ENCODE data around the gene SLC39A11. TPM values are rescaled to one million over a fixed set of nuclear protein-coding genes. Genes with fewer than 3 reads are reported as not detected.

SLC39A11 gene
- total RNA-seq, 1 donor from 2014 or later = 21.5 TPM

DNA sequence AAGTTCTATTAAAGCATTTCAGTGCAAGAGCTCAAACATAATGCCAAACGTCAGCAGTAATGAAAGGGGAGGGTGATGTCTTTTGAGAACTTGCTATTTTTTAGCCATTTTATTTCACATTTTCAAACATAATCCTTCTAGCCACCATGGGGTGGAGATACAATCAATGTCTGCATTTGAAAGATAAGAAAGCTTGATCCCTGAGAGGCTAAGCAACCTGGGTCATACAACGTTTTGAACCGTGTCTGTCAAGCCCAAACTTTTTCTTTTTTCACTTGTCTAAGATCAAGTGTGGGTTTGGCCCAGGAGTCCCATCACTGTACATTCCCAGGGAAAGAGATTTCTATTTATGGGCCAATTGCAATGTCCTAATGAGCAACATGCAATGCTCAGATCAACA lies 331.1 kb downstream of the SLC39A11 start:
- Mint-ChIP-seq H3K27me3 (ENCODE audit: low read depth, unreplicated experiment) (no peaks in the 10 kb centered on the region), H3K4me3 (ENCODE audit: unreplicated experiment) (no peak overlapping the region), H3K36me3 (ENCODE audit: low read depth, unreplicated experiment) (no peaks in the 10 kb centered on the region), H3K4me1 (ENCODE audit: low read depth, unreplicated experiment) (no peaks in the 10 kb centered on the region), H3K9me3 (ENCODE audit: unreplicated experiment) (no peaks in the 10 kb centered on the region), H3K27ac (ENCODE audit: unreplicated experiment) (no peak overlapping the region)
- Histone ChIP-seq H3K4me1 (ENCODE audit: insufficient read depth, low read length) (peaks cover 5% of the 10 kb centered on the region), H2AFZ (ENCODE audit: low read depth, low read length) (no peak overlapping the region), H3K9ac (ENCODE audit: low read length) (no peak overlapping the region), H3K27me3 (ENCODE audit: insufficient read depth, low read length) (no peaks in the 10 kb centered on the region), H3K9me3 (ENCODE audit: insufficient read depth, low read depth, low read length) (no peaks in the 10 kb centered on the region), H3K36me3 (ENCODE audit: insufficient read depth, low read length) (no peaks in the 10 kb centered on the region), H4K20me1 (ENCODE audit: insufficient read depth, low read length) (no peaks in the 10 kb centered on the region), H3K79me2 (ENCODE audit: insufficient read depth, low read length) (no peaks in the 10 kb centered on the region), H3K4me3 (ENCODE audit: insufficient read depth, low read depth, low read length) (no peak overlapping the region), H3K27ac (ENCODE audit: low read depth, low read length) (no peak overlapping the region), H3K4me2 (ENCODE audit: low read length) (no peak overlapping the region)
- FAIRE-seq = no peak
- no peak for DNase-seq (ENCODE audit: low read depth)
- no peak for TF ChIP-seq EZH2 (IDR thresholded peaks at IDR 0.05; ENCODE audit: insufficient read depth, low read length)
- TF ChIP-seq, protein P1, sequence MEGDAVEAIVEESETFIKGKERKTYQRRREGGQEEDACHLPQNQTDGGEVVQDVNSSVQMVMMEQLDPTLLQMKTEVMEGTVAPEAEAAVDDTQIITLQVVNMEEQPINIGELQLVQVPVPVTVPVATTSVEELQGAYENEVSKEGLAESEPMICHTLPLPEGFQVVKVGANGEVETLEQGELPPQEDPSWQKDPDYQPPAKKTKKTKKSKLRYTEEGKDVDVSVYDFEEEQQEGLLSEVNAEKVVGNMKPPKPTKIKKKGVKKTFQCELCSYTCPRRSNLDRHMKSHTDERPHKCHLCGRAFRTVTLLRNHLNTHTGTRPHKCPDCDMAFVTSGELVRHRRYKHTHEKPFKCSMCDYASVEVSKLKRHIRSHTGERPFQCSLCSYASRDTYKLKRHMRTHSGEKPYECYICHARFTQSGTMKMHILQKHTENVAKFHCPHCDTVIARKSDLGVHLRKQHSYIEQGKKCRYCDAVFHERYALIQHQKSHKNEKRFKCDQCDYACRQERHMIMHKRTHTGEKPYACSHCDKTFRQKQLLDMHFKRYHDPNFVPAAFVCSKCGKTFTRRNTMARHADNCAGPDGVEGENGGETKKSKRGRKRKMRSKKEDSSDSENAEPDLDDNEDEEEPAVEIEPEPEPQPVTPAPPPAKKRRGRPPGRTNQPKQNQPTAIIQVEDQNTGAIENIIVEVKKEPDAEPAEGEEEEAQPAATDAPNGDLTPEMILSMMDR (IDR thresholded peaks at IDR 0.05; ENCODE audit: insufficient read depth, low read depth, low read length) = no peak

DNA sequence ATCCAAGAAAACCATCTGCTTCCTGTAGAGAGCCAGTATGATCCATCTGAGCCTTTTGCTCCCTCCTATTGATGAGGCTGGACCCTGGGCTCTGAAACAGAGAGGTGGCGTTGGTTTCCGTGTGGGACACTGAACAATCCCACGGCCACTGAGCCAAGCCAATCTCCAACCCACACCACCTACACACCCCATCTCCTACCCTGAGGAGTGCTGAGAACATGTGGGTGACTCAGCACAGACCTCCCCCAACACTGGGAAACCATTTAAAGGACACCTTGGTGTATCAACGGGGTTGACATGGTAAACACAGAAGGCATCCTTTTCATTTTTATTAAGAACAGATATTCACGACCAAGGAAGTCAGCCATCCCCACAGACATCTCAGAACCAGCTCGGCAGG lies 332.1 kb downstream of the SLC39A11 start:
- DNase-seq (ENCODE audit: low read depth) = no peak
- Histone ChIP-seq H3K79me2 (ENCODE audit: insufficient read depth, low read length) (no peaks in the 10 kb centered on the region), H2AFZ (ENCODE audit: low read depth, low read length) (no peak overlapping the region), H3K27ac (ENCODE audit: low read depth, low read length) (no peak overlapping the region), H3K9me3 (ENCODE audit: insufficient read depth, low read depth, low read length) (no peaks in the 10 kb centered on the region), H3K4me1 (ENCODE audit: insufficient read depth, low read length) (peaks cover 5% of the 10 kb centered on the region), H3K27me3 (ENCODE audit: insufficient read depth, low read length) (no peaks in the 10 kb centered on the region), H3K4me3 (ENCODE audit: insufficient read depth, low read depth, low read length) (no peak overlapping the region), H4K20me1 (ENCODE audit: insufficient read depth, low read length) (no peaks in the 10 kb centered on the region), H3K9ac (ENCODE audit: low read length) (no peak overlapping the region), H3K36me3 (ENCODE audit: insufficient read depth, low read length) (no peaks in the 10 kb centered on the region), H3K4me2 (ENCODE audit: low read length) (no peak overlapping the region)
- no peak for FAIRE-seq
- Mint-ChIP-seq H3K27me3 (ENCODE audit: low read depth, unreplicated experiment) (no peaks in the 10 kb centered on the region), H3K4me3 (ENCODE audit: unreplicated experiment) (no peak overlapping the region), H3K4me1 (ENCODE audit: low read depth, unreplicated experiment) (no peaks in the 10 kb centered on the region), H3K27ac (ENCODE audit: unreplicated experiment) (no peak overlapping the region), H3K36me3 (ENCODE audit: low read depth, unreplicated experiment) (no peaks in the 10 kb centered on the region), H3K9me3 (ENCODE audit: unreplicated experiment) (peaks cover 3% of the 10 kb centered on the region)
- TF ChIP-seq EZH2 (IDR thresholded peaks at IDR 0.05; ENCODE audit: insufficient read depth, low read length) = no peak
- TF ChIP-seq, protein P1 (IDR thresholded peaks at IDR 0.05; ENCODE audit: insufficient read depth, low read depth, low read length) = no peak

GRCh38 chr17:72759301-72759700 lies 333.2 kb downstream of the SLC39A11 start:
- Histone ChIP-seq H3K36me3 (ENCODE audit: insufficient read depth, low read length) (no peaks in the 10 kb centered on the region), H3K4me3 (ENCODE audit: insufficient read depth, low read depth, low read length) (no peak overlapping the region), H3K4me2 (ENCODE audit: low read length) (no peak overlapping the region), H3K4me1 (ENCODE audit: insufficient read depth, low read length) (peaks cover 2% of the 10 kb centered on the region), H3K9me3 (ENCODE audit: insufficient read depth, low read depth, low read length) (no peaks in the 10 kb centered on the region), H3K27me3 (ENCODE audit: insufficient read depth, low read length) (no peaks in the 10 kb centered on the region), H3K9ac (ENCODE audit: low read length) (no peak overlapping the region), H4K20me1 (ENCODE audit: insufficient read depth, low read length) (no peaks in the 10 kb centered on the region), H3K79me2 (ENCODE audit: insufficient read depth, low read length) (no peaks in the 10 kb centered on the region), H2AFZ (ENCODE audit: low read depth, low read length) (no peak overlapping the region), H3K27ac (ENCODE audit: low read depth, low read length) (no peak overlapping the region)
- no peaks in the 10 kb centered on the region for H3K27me3 Mint-ChIP-seq (ENCODE audit: low read depth, unreplicated experiment)
- no peak overlapping the region for H3K27ac Mint-ChIP-seq (ENCODE audit: unreplicated experiment)
- no peak for TF ChIP-seq EZH2 (IDR thresholded peaks at IDR 0.05; ENCODE audit: insufficient read depth, low read length)
- TF ChIP-seq, protein P1 (IDR thresholded peaks at IDR 0.05; ENCODE audit: insufficient read depth, low read depth, low read length) = no peak
- H3K4me1 Mint-ChIP-seq (ENCODE audit: low read depth, unreplicated experiment) = no peaks in the 10 kb centered on the region
- H3K4me3 Mint-ChIP-seq (ENCODE audit: unreplicated experiment) = no peak overlapping the region
- DNase-seq (ENCODE audit: low read depth) = no peak
- FAIRE-seq = no peak
- H3K9me3 Mint-ChIP-seq (ENCODE audit: unreplicated experiment) = peaks cover 3% of the 10 kb centered on the region
- no peaks in the 10 kb centered on the region for H3K36me3 Mint-ChIP-seq (ENCODE audit: low read depth, unreplicated experiment)

Data from astrocyte (in vitro differentiated cells and primary cell).